Pulmonary artery endothelial cell (primary cell): ENCODE data around the gene VEZT. TPM values are rescaled to one million over a fixed set of nuclear protein-coding genes. Genes with fewer than 3 reads are reported as not detected.
A peak's percentile ranks its signal among the peaks of the same experiment; 100 is the strongest.
"Not testable (repeated sequence)": the region's sequence is repeated elsewhere in the genome, so short reads cannot be mapped to it uniquely, and the experiment has no call there.

Source experiments
- DNase-seq: peaks from one replicate; pipeline ENCODE4 v3.0.0-alpha.2; 2011; ENCODE audit warnings: low read depth, low spot score
- total RNA-seq: library from RNA; depleted of rRNA; stranded (reverse); fragments of >200 nt; gene quantifications from 2 replicates; pipeline ENCODE4 v1.2.3, GENCODE V29; 2014

Gene VEZT
- total RNA-seq, 1 donor from 2014 or later, result 83.9 TPM

- no peak for DNase-seq
Measured at GRCh38 chr12:95253386-95253785, 35.8 kb downstream of the VEZT start.

- no peak for DNase-seq
Measured at GRCh38 chr12:95257541-95257940, 39.9 kb downstream of the VEZT start.

GRCh38 chr12:95258151-95258550 is 40.5 kb downstream of the VEZT start:
- no peak for DNase-seq

- no peak for DNase-seq
Measured at GRCh38 chr12:95258803-95259202, 41.2 kb downstream of the VEZT start.

- DNase-seq, result no peak
Measured at GRCh38 chr12:95259368-95259767, 41.8 kb downstream of the VEZT start.

- DNase-seq, result no peak
Measured at GRCh38 chr12:95261109-95261508, 43.5 kb downstream of the VEZT start.

GRCh38 chr12:95262808-95263207 is 45.2 kb downstream of the VEZT start:
- peak; percentile 96 for DNase-seq

GRCh38 chr12:95265765-95266164 is 48.2 kb downstream of the VEZT start:
- no peak for DNase-seq

- no peak for DNase-seq
Measured at GRCh38 chr12:95266254-95266653, 48.6 kb downstream of the VEZT start.

GRCh38 chr12:95269892-95270291 is 52.3 kb downstream of the VEZT start:
- DNase-seq, result no peak

GRCh38 chr12:95271465-95271864 is 53.9 kb downstream of the VEZT start:
- DNase-seq, result no peak

GRCh38 chr12:95277139-95277538 is 59.5 kb downstream of the VEZT start:
- DNase-seq, result peak; percentile 75

GRCh38 chr12:95279856-95280255 is 62.2 kb downstream of the VEZT start:
- no peak for DNase-seq

- DNase-seq, result no peak
Measured at GRCh38 chr12:95282266-95282665, 64.7 kb downstream of the VEZT start.

GRCh38 chr12:95283371-95283770 is 65.8 kb downstream of the VEZT start:
- no peak for DNase-seq

GRCh38 chr12:95286713-95287112 is 69.1 kb downstream of the VEZT start:
- DNase-seq, result no peak

GRCh38 chr12:95291501-95291900 is 73.9 kb downstream of the VEZT start:
- DNase-seq, result no peak

- no peak for DNase-seq
Measured at GRCh38 chr12:95298916-95299315, 81.3 kb downstream of the VEZT start.

- no peak for DNase-seq
Measured at GRCh38 chr12:95300286-95300685, 82.7 kb downstream of the VEZT start.

GRCh38 chr12:95303476-95303875 is 85.9 kb downstream of the VEZT start:
- no peak for DNase-seq

- DNase-seq, result no peak
Measured at GRCh38 chr12:95304673-95305198, 87.1 kb downstream of the VEZT start.

GRCh38 chr12:95312656-95313055 is 95.0 kb downstream of the VEZT start:
- DNase-seq, result no peak

GRCh38 chr12:95314756-95315155 is 97.1 kb downstream of the VEZT start:
- DNase-seq, result not testable (repeated sequence)

GRCh38 chr12:95316798-95317197 is 99.2 kb downstream of the VEZT start:
- no peak for DNase-seq
